Breast epithelium (tissue), 3 donors: ENCODE measurements around the gene HSPA1B.

Source experiments
- CTCF ChIP-seq, 3 donors: fragments of 450-650 bp; IDR thresholded peaks; one replicate each; pipeline ENCODE4 v1.5.1; 2016 to 2017; ENCODE audit warnings: antibody characterized with exemption in 3 of 3, mild to moderate bottlenecking in 3 of 3, moderate library complexity in 3 of 3
- POLR2A ChIP-seq: fragments of 450-650 bp; IDR thresholded peaks from one replicate; pipeline ENCODE4 v1.6.1; 2016; ENCODE audit warnings: antibody characterized with exemption, mild to moderate bottlenecking, moderate library complexity

- TF ChIP-seq CTCF (IDR thresholded peaks at IDR 0.05) (no peak), POLR2A (no peak)
Measured at GRCh38 chr6:31878222-31878621, 50.7 kb downstream of the HSPA1B start.
